BLaER1 (cell line): ENCODE measurements around the gene POLR1E.
"Not testable (repeated sequence)": the region's sequence is repeated elsewhere in the genome, so short reads cannot be mapped to it uniquely, and the experiment has no call there.

Experiments used
- H3K27ac ChIP-seq: shearing (Covaris generic); formaldehyde crosslinking; 2 replicates; pipeline ENCODE4 v1.8.1; 2022
- H3K27me3 ChIP-seq: shearing (Covaris generic); formaldehyde crosslinking; 2 replicates; pipeline ENCODE4 v1.8.1; 2022
- H3K36me3 ChIP-seq: shearing (Covaris generic); formaldehyde crosslinking; 2 replicates; pipeline ENCODE4 v1.8.1; 2022
- H3K4me1 ChIP-seq: shearing (Covaris generic); formaldehyde crosslinking; 2 replicates; pipeline ENCODE4 v1.8.1; 2022
- H3K4me2 ChIP-seq: shearing (Covaris generic); formaldehyde crosslinking; 2 replicates; pipeline ENCODE4 v1.8.1; 2022
- H3K4me3 ChIP-seq: shearing (Covaris generic); formaldehyde crosslinking; 2 replicates; pipeline ENCODE4 v1.8.1; 2022
- H3K9ac ChIP-seq: shearing (Covaris generic); formaldehyde crosslinking; 2 replicates; pipeline ENCODE4 v1.8.1; 2022
- H3K9me3 ChIP-seq: shearing (Covaris generic); formaldehyde crosslinking; 2 replicates; pipeline ENCODE4 v1.8.1; 2022
- H4K20me1 ChIP-seq: shearing (Covaris generic); formaldehyde crosslinking; 2 replicates; pipeline ENCODE4 v1.8.1; 2022
- Cebpa-rat ChIP-seq: shearing (Covaris generic); IDR thresholded peaks from 2 replicates; pipeline ENCODE4 v1.8.1; 2022

The POLR1E gene

GRCh38 chr9:37503736-37504135 lies 18.0 kb downstream of the POLR1E start:
- no peak for TF ChIP-seq Cebpa-rat
- Histone ChIP-seq H3K4me3 (no peak overlapping the region), H3K27ac (no peak overlapping the region), H3K27me3 (no peaks in the 10 kb centered on the region), H3K4me1 (peaks cover 14% of the 10 kb centered on the region), H3K4me2 (no peak overlapping the region), H3K9ac (0 out of 2 replicates have a peak overlapping the region, but pooled peaks have one; percentile 0), H3K36me3 (peaks cover 100% of the 10 kb centered on the region), H3K9me3 (no peaks in the 10 kb centered on the region), H4K20me1 (peaks cover 35% of the 10 kb centered on the region)

- Histone ChIP-seq H3K27ac (no peak overlapping the region), H3K36me3 (peaks cover 100% of the 10 kb centered on the region), H3K9ac (no peak overlapping the region), H3K9me3 (no peaks in the 10 kb centered on the region), H3K4me2 (no peak overlapping the region), H4K20me1 (peaks cover 35% of the 10 kb centered on the region), H3K4me3 (no peak overlapping the region), H3K4me1 (peaks cover 14% of the 10 kb centered on the region), H3K27me3 (no peaks in the 10 kb centered on the region)
- no peak for TF ChIP-seq Cebpa-rat
Observed at GRCh38 chr9:37504605-37505004, 18.9 kb downstream of the POLR1E start.

- Histone ChIP-seq H4K20me1 (peaks cover 20% of the 10 kb centered on the region), H3K9ac (no peak overlapping the region), H3K4me1 (peaks cover 18% of the 10 kb centered on the region), H3K4me2 (no peak overlapping the region), H3K9me3 (no peaks in the 10 kb centered on the region), H3K4me3 (no peak overlapping the region), H3K27ac (no peak overlapping the region), H3K36me3 (peaks cover 82% of the 10 kb centered on the region), H3K27me3 (no peaks in the 10 kb centered on the region)
- TF ChIP-seq Cebpa-rat, result no peak
Observed at GRCh38 chr9:37507566-37508134, 21.9 kb downstream of the POLR1E start.

GRCh38 chr9:37508135-37508833 lies 22.5 kb downstream of the POLR1E start:
- Histone ChIP-seq H3K9ac (no peak overlapping the region), H3K9me3 (no peaks in the 10 kb centered on the region), H3K4me3 (no peak overlapping the region), H3K27me3 (no peaks in the 10 kb centered on the region), H3K36me3 (peaks cover 78% of the 10 kb centered on the region), H4K20me1 (peaks cover 20% of the 10 kb centered on the region), H3K4me2 (no peak overlapping the region), H3K27ac (no peak overlapping the region), H3K4me1 (peaks cover 18% of the 10 kb centered on the region)
- no peak for TF ChIP-seq Cebpa-rat

GRCh38 chr9:37508834-37509206 lies 23.1 kb downstream of the POLR1E start:
- Histone ChIP-seq H3K4me2 (no peak overlapping the region), H4K20me1 (peaks cover 20% of the 10 kb centered on the region), H3K27me3 (no peaks in the 10 kb centered on the region), H3K9ac (no peak overlapping the region), H3K4me1 (peaks cover 15% of the 10 kb centered on the region), H3K36me3 (peaks cover 72% of the 10 kb centered on the region), H3K4me3 (no peak overlapping the region), H3K27ac (no peak overlapping the region), H3K9me3 (no peaks in the 10 kb centered on the region)
- no peak for TF ChIP-seq Cebpa-rat

- no peak overlapping the region for H3K4me3 ChIP-seq
- H3K9me3 ChIP-seq, result no peaks in the 10 kb centered on the region
- H3K27ac ChIP-seq, result no peak overlapping the region
- H3K27me3 ChIP-seq, result no peaks in the 10 kb centered on the region
- no peak for TF ChIP-seq Cebpa-rat
- H3K36me3 ChIP-seq, result peaks cover 65% of the 10 kb centered on the region
- no peak overlapping the region for H3K9ac ChIP-seq
- peaks cover 14% of the 10 kb centered on the region for H3K4me1 ChIP-seq
- peaks cover 20% of the 10 kb centered on the region for H4K20me1 ChIP-seq
- no peak overlapping the region for H3K4me2 ChIP-seq
Observed at GRCh38 chr9:37509536-37509935, 23.8 kb downstream of the POLR1E start.

- not testable (repeated sequence) for H3K27ac ChIP-seq, H3K9me3 ChIP-seq, H3K4me2 ChIP-seq, H3K9ac ChIP-seq, H3K4me3 ChIP-seq, H3K27me3 ChIP-seq
- Histone ChIP-seq H3K36me3 (peaks cover 60% of the 10 kb centered on the region), H3K4me1 (peaks cover 14% of the 10 kb centered on the region), H4K20me1 (peaks cover 20% of the 10 kb centered on the region)
Observed at GRCh38 chr9:37510053-37510452, 24.3 kb downstream of the POLR1E start.

- Histone ChIP-seq H3K4me2 (no peak overlapping the region), H3K36me3 (peaks cover 48% of the 10 kb centered on the region), H3K9me3 (no peaks in the 10 kb centered on the region), H3K9ac (no peak overlapping the region), H3K4me3 (no peak overlapping the region), H3K27me3 (no peaks in the 10 kb centered on the region), H4K20me1 (peaks cover 13% of the 10 kb centered on the region; the same call in 1 of the 2 replicates), H3K27ac (no peak overlapping the region), H3K4me1 (peaks cover 14% of the 10 kb centered on the region)
- no peak for TF ChIP-seq Cebpa-rat
Observed at GRCh38 chr9:37511016-37512010, 25.6 kb downstream of the POLR1E start.

- H3K4me1 ChIP-seq, result peaks cover 9% of the 10 kb centered on the region
- TF ChIP-seq Cebpa-rat, result no peak
- no peaks in the 10 kb centered on the region for H3K9me3 ChIP-seq
- H3K27me3 ChIP-seq, result no peaks in the 10 kb centered on the region
- H3K4me3 ChIP-seq, result no peak overlapping the region
- no peak overlapping the region for H3K4me2 ChIP-seq
- H3K27ac ChIP-seq, result no peak overlapping the region
- H3K36me3 ChIP-seq, result peaks cover 37% of the 10 kb centered on the region
- H4K20me1 ChIP-seq, result peaks cover 5% of the 10 kb centered on the region; the same call in 1 of the 2 replicates
- no peak overlapping the region for H3K9ac ChIP-seq
Observed at GRCh38 chr9:37512437-37512836, 26.7 kb downstream of the POLR1E start.

GRCh38 chr9:37514415-37514814 lies 28.7 kb downstream of the POLR1E start:
- H3K9ac ChIP-seq, H3K4me1 ChIP-seq, H4K20me1 ChIP-seq, H3K27ac ChIP-seq, H3K4me3 ChIP-seq, H3K27me3 ChIP-seq, H3K9me3 ChIP-seq, H3K4me2 ChIP-seq: not testable (repeated sequence)
- peaks cover 31% of the 10 kb centered on the region for H3K36me3 ChIP-seq
